Muscle of leg (tissue), 11 donors: Measurements from ENCODE around the gene CD200R1L. TPM values are rescaled to one million over a fixed set of nuclear protein-coding genes. Genes with fewer than 3 reads are reported as not detected.

Source experiments
- DNase-seq: peaks from one replicate; pipeline ENCODE4 v3.0.0; 2013
- H3K27ac ChIP-seq: one replicate; pipeline ENCODE4 v1.5.1; 2013; ENCODE audit warnings: mild to moderate bottlenecking, low read length, control low read depth
- H3K27me3 ChIP-seq: one replicate; pipeline ENCODE4 v1.6.1; 2013; ENCODE audit warnings: low read length; ENCODE audit not compliant: control insufficient read depth, insufficient read depth
- H3K36me3 ChIP-seq: one replicate; pipeline ENCODE4 v1.6.1; 2013; ENCODE audit warnings: low read length; ENCODE audit not compliant: control insufficient read depth, insufficient read depth
- H3K4me1 ChIP-seq: one replicate; pipeline ENCODE4 v1.6.1; 2013; ENCODE audit warnings: low read length; ENCODE audit not compliant: control insufficient read depth, insufficient read depth
- H3K4me3 ChIP-seq: one replicate; pipeline ENCODE4 v1.5.1; 2013; ENCODE audit warnings: low read length, control low read depth
- H3K9me3 ChIP-seq: replicated peaks from 2 replicates; pipeline ENCODE4 v1.6.1; 2013; ENCODE audit warnings: low read depth, low read length; ENCODE audit not compliant: control insufficient read depth
- WGBS: methylation state at CpG from one replicate; pipeline ENCODE4 v1.1.5; 2013; ENCODE audit warnings: missing lambda C conversion rate; ENCODE audit not compliant: insufficient coverage; 5-methylcytosine and 5-hydroxymethylcytosine counted together
- polyA plus RNA-seq, 8 donors: library from polyadenylated mRNA; unstranded; fragments of 120-200 nt; gene quantifications; one replicate each; pipeline versions ENCODE4 v1.2.1 to v1.2.3, GENCODE V29; 2013; ENCODE audit warnings: inconsistent platforms in 1 of 8, low replicate concordance in 1 of 8; ENCODE audit not compliant: insufficient read length in 8 of 8, insufficient read depth in 1 of 8
- total RNA-seq: library from RNA; stranded (reverse); fragments of 120-200 nt; gene quantifications from one replicate; pipeline ENCODE4 v1.2.4, GENCODE V29; 2013

The CD200R1L gene
- total and polyA plus RNA-seq, 9 donors, result not detected

- Histone ChIP-seq H3K4me3 (no peak overlapping the region), H3K27ac (no peak overlapping the region), H3K27me3 (no peaks in the 10 kb centered on the region), H3K4me1 (no peaks in the 10 kb centered on the region), H3K9me3 (no peaks in the 10 kb centered on the region), H3K36me3 (no peaks in the 10 kb centered on the region)
- no peak for DNase-seq
- no CpG with 5 or more reads among the region's 3 CpGs for WGBS
These were observed 24.3 kb downstream of the CD200R1L start for GRCh38 chr3:112822064-112823055.

- Histone ChIP-seq H3K9me3 (no peaks in the 10 kb centered on the region), H3K4me1 (no peaks in the 10 kb centered on the region), H3K4me3 (no peak overlapping the region), H3K36me3 (no peaks in the 10 kb centered on the region), H3K27me3 (no peaks in the 10 kb centered on the region), H3K27ac (no peak overlapping the region)
- no CpG with 5 or more reads among the region's 1 CpG for WGBS
- DNase-seq, result no peak
These were observed 28.4 kb downstream of the CD200R1L start for GRCh38 chr3:112818289-112818688.

DNA sequence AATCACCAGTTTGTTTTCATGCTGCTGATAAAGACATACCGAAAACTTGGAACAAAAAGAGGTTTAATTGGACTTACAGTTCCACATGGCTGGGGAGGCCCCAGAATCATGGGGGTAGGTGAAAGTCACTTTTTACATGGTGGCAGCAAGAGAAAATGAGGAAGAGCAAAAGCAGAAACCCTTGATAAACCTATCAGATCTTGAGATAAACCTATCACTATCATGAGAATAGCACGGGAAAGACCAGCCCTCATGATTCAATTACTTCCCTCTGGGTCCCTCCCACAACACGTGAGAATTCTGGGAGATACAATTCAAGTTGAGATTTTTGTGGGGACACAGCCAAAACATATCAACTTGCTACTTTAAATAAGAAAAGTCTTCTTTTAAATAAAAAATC lies 28.9 kb downstream of the CD200R1L start:
- no peak for DNase-seq
- 50% methylated on average over 1 of the region's 3 CpGs for WGBS
- Histone ChIP-seq H3K27ac (no peak overlapping the region), H3K4me1 (no peaks in the 10 kb centered on the region), H3K4me3 (no peak overlapping the region), H3K36me3 (no peaks in the 10 kb centered on the region), H3K27me3 (no peaks in the 10 kb centered on the region), H3K9me3 (no peaks in the 10 kb centered on the region)

GRCh38 chr3:112817271-112817670 lies 29.4 kb downstream of the CD200R1L start:
- Histone ChIP-seq H3K9me3 (no peaks in the 10 kb centered on the region), H3K27ac (no peak overlapping the region), H3K36me3 (no peaks in the 10 kb centered on the region), H3K4me1 (no peaks in the 10 kb centered on the region), H3K4me3 (no peak overlapping the region), H3K27me3 (no peaks in the 10 kb centered on the region)
- DNase-seq, result peak; percentile 37

- DNase-seq, result no peak
- Histone ChIP-seq H3K27me3 (no peaks in the 10 kb centered on the region), H3K4me3 (no peak overlapping the region), H3K9me3 (no peaks in the 10 kb centered on the region), H3K27ac (no peak overlapping the region), H3K4me1 (peaks cover 7% of the 10 kb centered on the region), H3K36me3 (no peaks in the 10 kb centered on the region)
These were observed 30.7 kb downstream of the CD200R1L start for GRCh38 chr3:112815981-112816380.

DNA sequence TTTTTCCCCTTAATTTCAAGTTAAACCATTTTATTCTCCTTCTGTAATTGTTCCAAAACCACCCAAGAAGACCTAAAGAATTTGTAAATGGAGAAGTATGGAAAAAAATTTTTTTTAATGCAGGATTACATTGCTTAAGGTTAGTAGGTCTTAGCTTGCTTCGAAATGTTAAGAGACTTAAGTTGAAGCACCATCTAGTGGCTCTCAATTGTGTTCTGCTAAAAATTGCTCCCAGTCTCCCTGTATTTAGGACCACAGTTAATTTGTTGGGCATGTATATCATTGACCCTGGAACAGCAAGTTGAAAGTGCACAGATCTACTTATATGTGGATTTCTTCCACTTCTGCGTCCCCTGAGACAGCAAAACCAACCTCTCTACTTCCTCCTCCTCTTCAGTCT lies 32.4 kb downstream of the CD200R1L start:
- Histone ChIP-seq H3K27me3 (no peaks in the 10 kb centered on the region), H3K4me3 (no peak overlapping the region), H3K27ac (no peak overlapping the region), H3K4me1 (peaks cover 8% of the 10 kb centered on the region), H3K36me3 (no peaks in the 10 kb centered on the region), H3K9me3 (no peaks in the 10 kb centered on the region)
- 33% methylated on average over 1 of the region's 2 CpGs for WGBS
- peak; percentile 82 for DNase-seq

DNA sequence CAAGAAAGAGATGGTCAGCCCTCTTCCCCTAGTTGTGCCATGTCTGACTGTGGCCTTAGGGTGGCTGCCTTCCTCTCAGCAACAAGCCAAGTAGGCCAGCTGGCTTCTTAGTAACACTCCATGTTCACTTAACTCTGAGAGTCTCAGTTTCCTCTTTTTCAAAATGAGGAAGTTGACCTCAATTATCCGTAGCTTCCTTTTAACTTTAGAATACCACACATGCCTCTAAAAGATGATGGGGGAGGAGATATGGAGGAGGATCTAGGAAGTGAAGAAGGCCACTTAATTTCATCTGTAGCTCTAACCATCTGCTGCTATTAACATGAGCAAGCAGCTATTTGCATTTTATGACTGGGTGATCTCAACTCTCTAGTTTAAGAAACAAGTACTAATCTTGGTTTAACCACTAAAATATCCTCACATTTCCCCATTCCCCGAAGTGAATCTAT lies 32.9 kb downstream of the CD200R1L start:
- no CpG with 5 or more reads among the region's 2 CpGs for WGBS
- peaks cover 8% of the 10 kb centered on the region for H3K4me1 ChIP-seq
- no peaks in the 10 kb centered on the region for H3K36me3 ChIP-seq
- H3K4me3 ChIP-seq, result no peak overlapping the region
- no peak overlapping the region for H3K27ac ChIP-seq
- peak; percentile 76 for DNase-seq
- H3K9me3 ChIP-seq, result no peaks in the 10 kb centered on the region
- H3K27me3 ChIP-seq, result no peaks in the 10 kb centered on the region

DNA sequence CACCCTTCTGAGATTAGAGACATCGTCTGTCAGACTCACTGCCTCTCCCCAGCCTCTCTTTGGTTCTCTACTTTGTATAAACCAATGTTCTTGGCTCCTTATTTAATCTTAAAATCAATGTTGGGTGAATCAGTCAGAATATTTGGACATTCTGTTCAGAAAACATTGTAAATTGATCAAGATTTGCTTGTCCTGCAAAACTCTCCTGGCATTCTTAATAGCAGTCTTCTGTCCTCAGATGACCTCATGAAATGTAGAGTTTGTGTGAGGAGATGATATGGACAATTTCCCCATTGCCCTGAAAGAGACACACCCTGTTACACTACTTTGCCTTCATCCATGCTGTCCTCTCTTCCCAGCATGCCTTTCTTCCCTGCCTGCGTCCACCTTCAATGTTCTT lies 33.6 kb downstream of the CD200R1L start:
- no peaks in the 10 kb centered on the region for H3K9me3 ChIP-seq
- DNase-seq, result peak; percentile 15
- peaks cover 8% of the 10 kb centered on the region for H3K4me1 ChIP-seq
- no peaks in the 10 kb centered on the region for H3K27me3 ChIP-seq
- no peaks in the 10 kb centered on the region for H3K36me3 ChIP-seq
- no peak overlapping the region for H3K27ac ChIP-seq
- 100% methylated on average over 1 of the region's 2 CpGs for WGBS
- H3K4me3 ChIP-seq, result no peak overlapping the region

GRCh38 chr3:112811917-112812660 lies 34.6 kb downstream of the CD200R1L start:
- 40% methylated on average over 5 of the region's 8 CpGs for WGBS

DNA sequence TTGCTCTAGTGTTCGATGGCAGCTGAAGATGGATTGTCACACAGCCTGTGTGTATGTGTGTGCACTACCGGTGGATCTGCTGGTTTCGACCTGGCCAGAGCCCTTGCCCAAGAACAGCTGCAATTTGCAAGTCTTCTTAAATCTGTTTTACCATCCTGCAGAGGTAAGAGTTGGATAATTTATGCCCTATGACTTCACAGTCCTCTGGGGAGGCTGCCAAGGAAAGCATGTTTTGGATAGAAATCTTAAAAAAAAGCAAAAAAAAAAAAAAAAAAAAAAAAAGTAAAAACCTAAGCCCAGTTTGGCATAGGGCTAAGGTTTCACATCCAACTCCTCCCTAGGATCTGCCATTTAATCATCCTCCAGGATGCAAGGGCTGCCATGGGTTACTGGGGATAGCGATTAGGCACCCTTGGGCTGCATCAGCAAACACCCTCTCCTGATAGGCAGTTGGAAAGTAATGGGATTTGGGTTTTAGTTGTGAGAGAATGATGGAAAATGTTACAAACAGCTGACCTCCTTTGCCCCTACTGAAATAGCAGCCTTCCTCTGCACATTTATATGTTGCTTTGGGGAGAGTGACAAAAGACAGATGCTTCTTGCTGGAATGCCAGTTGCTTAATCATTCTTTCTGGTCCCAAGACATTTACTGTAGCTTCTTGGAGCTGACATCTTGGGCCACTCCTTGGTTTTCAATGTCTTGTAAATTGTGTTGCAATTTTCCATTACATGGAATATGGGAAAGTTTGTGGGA lies 35.4 kb downstream of the CD200R1L start:
- DNase-seq, result peak; percentile 93
- Histone ChIP-seq H3K4me1 (peaks cover 8% of the 10 kb centered on the region), H3K4me3 (no peak overlapping the region), H3K9me3 (no peaks in the 10 kb centered on the region), H3K27me3 (no peaks in the 10 kb centered on the region), H3K36me3 (no peaks in the 10 kb centered on the region), H3K27ac (no peak overlapping the region)
- WGBS, result 50% methylated on average over 1 of the region's 4 CpGs

More at GRCh38 chr3:112811917-112812660, 34.6 kb downstream of the CD200R1L start:
- H3K27ac ChIP-seq, result no peak overlapping the region
- no peaks in the 10 kb centered on the region for H3K27me3 ChIP-seq
- H3K4me1 ChIP-seq, result peaks cover 8% of the 10 kb centered on the region
- no peaks in the 10 kb centered on the region for H3K36me3 ChIP-seq
- no peak overlapping the region for H3K4me3 ChIP-seq
- no peak for DNase-seq
- H3K9me3 ChIP-seq, result no peaks in the 10 kb centered on the region
